A673 (cell line): Measurements from ENCODE around the gene TSPAN4.

Experiments
- EZH2 ChIP-seq: fragments of 200-600 bp; sonication (generic); IDR thresholded peaks from 2 replicates; pipeline ENCODE4 v1.6.1; 2017; ENCODE audit warnings: borderline replicate concordance, low read depth, mild to moderate bottlenecking, mixed read lengths, antibody characterized with exemption, low read length; ENCODE audit not compliant: poor library complexity, severe bottlenecking
- TF ChIP-seq, protein P1 (sequence below): fragments of 300-800, 200-600 bp; sonication (generic); conservative IDR thresholded peaks from 2 replicates; pipeline ENCODE4 v1.5.1; 2017; ENCODE audit warnings: low read depth, mild to moderate bottlenecking, antibody characterized with exemption, low read length, moderate library complexity, mixed read lengths

GRCh38 chr11:863910-864827, 21.5 kb downstream of the TSPAN4 start:
- TF ChIP-seq, protein P1, sequence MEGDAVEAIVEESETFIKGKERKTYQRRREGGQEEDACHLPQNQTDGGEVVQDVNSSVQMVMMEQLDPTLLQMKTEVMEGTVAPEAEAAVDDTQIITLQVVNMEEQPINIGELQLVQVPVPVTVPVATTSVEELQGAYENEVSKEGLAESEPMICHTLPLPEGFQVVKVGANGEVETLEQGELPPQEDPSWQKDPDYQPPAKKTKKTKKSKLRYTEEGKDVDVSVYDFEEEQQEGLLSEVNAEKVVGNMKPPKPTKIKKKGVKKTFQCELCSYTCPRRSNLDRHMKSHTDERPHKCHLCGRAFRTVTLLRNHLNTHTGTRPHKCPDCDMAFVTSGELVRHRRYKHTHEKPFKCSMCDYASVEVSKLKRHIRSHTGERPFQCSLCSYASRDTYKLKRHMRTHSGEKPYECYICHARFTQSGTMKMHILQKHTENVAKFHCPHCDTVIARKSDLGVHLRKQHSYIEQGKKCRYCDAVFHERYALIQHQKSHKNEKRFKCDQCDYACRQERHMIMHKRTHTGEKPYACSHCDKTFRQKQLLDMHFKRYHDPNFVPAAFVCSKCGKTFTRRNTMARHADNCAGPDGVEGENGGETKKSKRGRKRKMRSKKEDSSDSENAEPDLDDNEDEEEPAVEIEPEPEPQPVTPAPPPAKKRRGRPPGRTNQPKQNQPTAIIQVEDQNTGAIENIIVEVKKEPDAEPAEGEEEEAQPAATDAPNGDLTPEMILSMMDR, result no peak
- TF ChIP-seq EZH2, result no peak
